PFSK-1 (cell line): ENCODE results near the gene PROM1.

Experiments used
- POLR2AphosphoS5 ChIP-seq: IDR thresholded peaks from 2 replicates; pipeline ENCODE4 v1.6.1; 2012; ENCODE audit warnings: low read depth, mild to moderate bottlenecking, control low read depth, low read length, moderate library complexity
- REST ChIP-seq, 2 experiments: IDR thresholded peaks; 2 replicates each; pipeline versions ENCODE4 v1.6.1 to v1.8.0; 2011 to 2012; ENCODE audit warnings: low read depth in 2 of 2, low read length in 2 of 2, control low read depth in 1 of 2, inconsistent platforms in 1 of 2, mild to moderate bottlenecking in 1 of 2, moderate library complexity in 1 of 2; ENCODE audit not compliant: insufficient read depth in 1 of 2
- SIN3A ChIP-seq: IDR thresholded peaks from 2 replicates; pipeline ENCODE4 v1.6.1; 2012; ENCODE audit warnings: mild to moderate bottlenecking, low read length, moderate library complexity, borderline replicate concordance; ENCODE audit not compliant: insufficient read depth
- TAF1 ChIP-seq: IDR thresholded peaks from 2 replicates; pipeline ENCODE4 v1.6.1; 2012; ENCODE audit warnings: low read length, control low read depth, borderline replicate concordance; ENCODE audit not compliant: insufficient read depth

GRCh38 chr4:16007471-16008095 lies 76.2 kb downstream of the PROM1 start:
- TF ChIP-seq POLR2AphosphoS5 (no peak), TAF1 (no peak), SIN3A (no peak), REST (IDR thresholded peaks at IDR 0.05; ENCODE audit: insufficient read depth in 1 of 2, low read depth in 2 of 2, low read length in 2 of 2) (no peak)
